Right lobe of liver (tissue), 6 donors: ENCODE results near the gene NOXO1. TPM values are rescaled to one million over a fixed set of nuclear protein-coding genes. Genes with fewer than 3 reads are reported as not detected.
A peak's percentile ranks its signal among the peaks of the same experiment; 100 is the strongest.

ENCODE experiments used
- ATAC-seq, 4 donors: fragments of 200-7000 bp; cut with Tn5 transposase; one replicate each; pipeline ENCODE4 v1.9.1; 2020; ENCODE audit warnings: mild to moderate bottlenecking in 4 of 4, moderate library complexity in 4 of 4
- DNase-seq, 3 donors: peaks; one replicate each; pipeline ENCODE4 v3.0.0-alpha.2; 2020
- H3K27ac ChIP-seq, 3 donors: fragments of 200-600 bp; one replicate each; pipeline ENCODE4 v1.8.0; 2022
- H3K27me3 ChIP-seq, 2 donors: fragments of 200-600 bp; one replicate each; pipeline ENCODE4 v1.8.0; 2022
- H3K36me3 ChIP-seq, 4 donors: fragments of 200-600 bp; sonication (generic) in 1 of 4; one replicate each; pipeline versions ENCODE4 v1.5.1 to v1.8.0; 2017 to 2022; ENCODE audit warnings: control low read depth in 1 of 4
- H3K4me1 ChIP-seq, 4 donors: fragments of 200-600 bp; sonication (generic) in 1 of 4; one replicate each; pipeline versions ENCODE4 v1.5.1 to v1.8.0; 2017 to 2022; ENCODE audit warnings: control low read depth in 1 of 4
- H3K4me3 ChIP-seq, 3 donors: fragments of 200-600 bp; one replicate each; pipeline ENCODE4 v1.8.0; 2022
- H3K9me3 ChIP-seq, 4 donors: fragments of 200-600 bp; sonication (generic) in 1 of 4; one replicate each; pipeline versions ENCODE4 v1.5.1 to v1.8.0; 2017 to 2022; ENCODE audit warnings: control low read depth in 1 of 4
- POLR2A ChIP-seq: fragments of 450-650 bp; IDR thresholded peaks from one replicate; pipeline ENCODE4 v1.6.1; 2017; ENCODE audit warnings: antibody characterized with exemption, mild to moderate bottlenecking
- WGBS: methylation state at CpG from one replicate; pipeline ENCODE4 v1.1.6; 2018; ENCODE audit warnings: low coverage, low lambda C conversion rate; ENCODE audit not compliant: insufficient coverage; ENCODE audit errors: missing lambda C conversion rate; 5-methylcytosine and 5-hydroxymethylcytosine counted together
- intact Hi-C, 2 donors: fragments of 100-400 bp; cut with DNase I; formaldehyde crosslinking; loops; one replicate each; pipeline versions ENCODE4 v1.11.2 to v1.14.1; 2022
- total RNA-seq, 6 experiments: library from RNA; depleted of rRNA in 2 of 6; stranded (reverse); fragments of >200 nt in 2 of 6; fragmentation: NEBNext Ultra II Directional in 3 of 6; extraction: Animal tissue kit (Norgen Biotek cat#: 25700) in 3 of 6; gene quantifications; one replicate each; pipeline versions ENCODE4 v1.1.0 to v1.2.4, GENCODE V29; 2016 to 2023
- TF ChIP-seq, protein P1 (sequence below), 4 donors: fragments of 200-600 bp in 3 of 4; fragments of 450-650 bp in 1 of 4; IDR thresholded peaks; one replicate each; pipeline versions ENCODE4 v1.5.1 to v1.8.0; 2016 to 2022; ENCODE audit warnings: antibody characterized with exemption in 4 of 4, mild to moderate bottlenecking in 2 of 4
- donor health status: DM: no; HTN: yes; CAD: no.
- donor health status: DM: no; HTN: no; CAD: no.
- donor health status: DM: no; HTN: no; CAD: no.
- donor health status: DM: no; HTN: yes; CAD: no.
- donor health status: DM: no; HTN: yes; CAD: no.

The NOXO1 gene
- total RNA-seq, 6 experiments from 2014 or later: 0.51 to 1.3 (median 0.60) TPM; not detected in 2

DNA sequence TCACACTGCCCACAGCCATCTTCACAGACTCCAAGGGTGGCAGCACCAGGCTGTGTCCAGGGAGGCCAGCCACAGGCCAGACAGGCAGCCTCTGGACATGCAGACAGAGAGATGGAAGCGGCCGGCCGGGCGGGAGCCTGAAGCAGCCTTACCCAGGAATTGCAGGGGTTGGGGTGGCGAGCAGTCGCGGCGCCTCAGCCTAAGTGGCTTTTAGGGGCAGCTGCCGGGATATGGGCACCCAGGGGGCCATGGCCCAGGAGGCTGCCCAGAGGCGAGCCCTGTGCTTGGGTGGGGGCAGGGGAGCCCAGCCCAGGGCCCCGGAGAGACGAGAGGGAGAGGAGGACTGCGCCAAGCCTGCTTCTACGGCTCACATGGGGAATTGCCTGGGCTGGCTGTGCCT is 44.0 kb upstream of the NOXO1 start:
- Histone ChIP-seq H3K4me3 (no peak overlapping the region), H3K27me3 (no peaks in the 10 kb centered on the region), H3K27ac (no peak overlapping the region), H3K9me3 (no peaks in the 10 kb centered on the region), H3K36me3 (peaks cover 0 to 9% (median 0%) of the 10 kb centered on the region in 4 donors), H3K4me1 (peaks cover 0 to 44% (median 22%) of the 10 kb centered on the region in 4 donors)
- ATAC-seq (no peak), DNase-seq (peak in 2 of 3 donors; percentile 25 to 54)
- no peak for TF ChIP-seq POLR2A
- intact Hi-C loops: loop anchor here in 1 of 2 donors (5.0 kb wide), 1 partner anchor 122 kb away; the partner anchor contains the start of gene RAB26
- no CpG with 5 or more reads among the region's 14 CpGs for WGBS

DNA sequence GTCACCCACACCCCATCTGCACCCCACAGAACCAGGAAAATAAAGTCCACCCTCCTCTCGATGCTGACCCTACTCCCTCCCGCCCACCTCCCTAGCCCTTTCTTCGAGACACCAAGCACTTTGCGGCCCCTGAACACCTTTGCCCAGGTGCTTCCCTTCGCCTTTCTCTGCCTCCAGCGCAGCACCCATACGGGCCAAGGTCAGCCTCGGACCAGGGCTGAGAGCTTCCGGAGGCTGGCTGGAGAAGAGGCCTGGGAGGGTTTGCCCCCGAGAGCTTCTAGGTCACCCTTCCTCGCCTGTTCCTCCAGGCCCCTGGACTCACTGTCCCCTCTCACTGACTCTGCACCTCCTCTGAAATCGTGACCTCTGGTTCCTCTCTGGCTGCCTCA is 42.8 kb upstream of the NOXO1 start:
- no peaks in the 10 kb centered on the region for H3K9me3 ChIP-seq
- peak overlapping the region in 2 of 3 donors; percentile 2 to 38 for H3K27ac ChIP-seq
- no peak for ATAC-seq
- TF ChIP-seq POLR2A: no peak
- TF ChIP-seq, protein P1, sequence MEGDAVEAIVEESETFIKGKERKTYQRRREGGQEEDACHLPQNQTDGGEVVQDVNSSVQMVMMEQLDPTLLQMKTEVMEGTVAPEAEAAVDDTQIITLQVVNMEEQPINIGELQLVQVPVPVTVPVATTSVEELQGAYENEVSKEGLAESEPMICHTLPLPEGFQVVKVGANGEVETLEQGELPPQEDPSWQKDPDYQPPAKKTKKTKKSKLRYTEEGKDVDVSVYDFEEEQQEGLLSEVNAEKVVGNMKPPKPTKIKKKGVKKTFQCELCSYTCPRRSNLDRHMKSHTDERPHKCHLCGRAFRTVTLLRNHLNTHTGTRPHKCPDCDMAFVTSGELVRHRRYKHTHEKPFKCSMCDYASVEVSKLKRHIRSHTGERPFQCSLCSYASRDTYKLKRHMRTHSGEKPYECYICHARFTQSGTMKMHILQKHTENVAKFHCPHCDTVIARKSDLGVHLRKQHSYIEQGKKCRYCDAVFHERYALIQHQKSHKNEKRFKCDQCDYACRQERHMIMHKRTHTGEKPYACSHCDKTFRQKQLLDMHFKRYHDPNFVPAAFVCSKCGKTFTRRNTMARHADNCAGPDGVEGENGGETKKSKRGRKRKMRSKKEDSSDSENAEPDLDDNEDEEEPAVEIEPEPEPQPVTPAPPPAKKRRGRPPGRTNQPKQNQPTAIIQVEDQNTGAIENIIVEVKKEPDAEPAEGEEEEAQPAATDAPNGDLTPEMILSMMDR (IDR thresholded peaks at IDR 0.05): no peak
- 70% methylated on average over 12 of the region's 12 CpGs for whole genome bisulfite sequencing
- DNase-seq: peak in 1 of 3 donors; percentile 51
- H3K27me3 ChIP-seq: no peaks in the 10 kb centered on the region
- no peaks in the 10 kb centered on the region for H3K36me3 ChIP-seq
- no peak overlapping the region for H3K4me3 ChIP-seq
- H3K4me1 ChIP-seq: peaks cover 0 to 42% (median 17%) of the 10 kb centered on the region in 4 donors
- intact Hi-C loops: loop anchor here in 1 of 2 donors (5.0 kb wide), 1 partner anchor 123 kb away; the partner anchor contains the start of gene RAB26

DNA sequence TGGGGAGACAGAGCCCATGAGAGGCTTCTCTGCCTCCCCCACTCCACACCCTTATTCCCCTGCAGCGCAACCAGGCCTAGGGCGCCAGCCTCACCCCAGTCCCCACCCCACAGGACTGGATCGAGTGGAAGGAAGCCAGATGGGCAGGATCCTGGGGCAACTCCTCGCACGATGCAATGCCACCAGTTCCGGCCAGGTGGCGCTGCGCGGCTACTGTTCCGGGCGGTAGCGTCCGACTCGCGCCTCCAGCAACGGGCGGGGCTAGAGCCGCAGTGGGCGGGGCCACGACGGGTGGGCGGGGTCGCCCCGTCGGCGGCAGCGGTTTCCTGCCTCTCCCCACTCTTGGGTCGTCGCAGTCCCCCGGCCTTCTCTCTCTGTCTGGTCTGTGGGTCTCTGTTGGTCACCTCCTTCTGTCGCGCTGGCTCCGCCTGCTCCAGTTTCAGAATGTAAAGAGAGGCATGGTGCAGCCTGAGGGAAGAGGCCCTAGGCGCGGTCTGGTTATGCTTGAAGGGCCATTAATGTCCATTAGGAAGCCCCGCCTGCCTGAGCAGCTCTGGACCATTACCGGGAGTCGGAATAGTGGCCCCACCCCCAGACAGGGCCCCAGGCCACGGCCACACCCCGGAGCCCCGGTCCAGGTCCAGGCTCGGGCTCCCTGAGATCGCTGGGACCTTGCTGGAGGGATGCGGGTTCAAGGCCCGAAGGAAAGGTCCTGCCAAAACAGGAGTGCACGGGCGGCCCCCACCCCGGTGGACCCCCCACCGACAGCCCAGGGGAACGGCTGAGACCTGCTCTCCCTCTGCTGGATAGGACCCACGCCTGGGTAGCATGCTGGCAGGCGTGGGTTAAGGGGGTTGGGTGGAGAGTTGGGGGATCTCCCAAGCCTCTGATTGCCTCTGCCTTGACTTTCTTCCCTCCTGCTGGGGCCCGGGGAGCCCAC is 42.1 kb upstream of the NOXO1 start:
- peak; percentile 85 to 95 (median 88) for ATAC-seq

DNA sequence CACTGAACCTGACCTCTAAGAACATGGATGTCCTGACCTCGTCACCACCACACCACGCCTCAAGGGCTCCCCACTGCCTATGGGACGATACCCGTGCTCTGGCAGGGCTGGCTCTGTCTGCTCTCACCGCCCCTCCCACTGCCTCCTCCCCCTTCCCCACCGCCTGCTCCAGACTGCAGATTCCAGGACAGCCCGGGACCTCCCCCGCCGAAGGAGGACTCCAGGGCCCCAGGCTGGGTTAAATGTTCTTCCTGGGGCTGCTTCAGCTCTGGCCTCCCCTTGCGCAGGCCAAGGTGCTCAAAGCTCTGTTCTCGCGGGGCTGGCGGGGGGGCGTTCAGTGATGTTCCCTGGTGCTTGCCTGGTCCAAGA is 41.4 kb upstream of the NOXO1 start:
- Histone ChIP-seq H3K9me3 (no peaks in the 10 kb centered on the region), H3K4me1 (peaks cover 0 to 29% (median 12%) of the 10 kb centered on the region in 4 donors), H3K4me3 (peak overlapping the region in 1 of 3 donors; percentile 22), H3K27me3 (no peaks in the 10 kb centered on the region), H3K27ac (no peak overlapping the region), H3K36me3 (no peaks in the 10 kb centered on the region)
- no peak for TF ChIP-seq POLR2A
- TF ChIP-seq, protein P1 (IDR thresholded peaks at IDR 0.05): no peak
- ATAC-seq (peak in 2 of 4 donors; percentile 3 to 18), DNase-seq (peak in 1 of 3 donors; percentile 41)
- intact Hi-C loops: loop anchor here in 1 of 2 donors (5.0 kb wide), 1 partner anchor 125 kb away; the partner anchor contains the start of gene RAB26
- WGBS: 0% methylated on average over 3 of the region's 14 CpGs

More for the DNA sequence above, 42.1 kb upstream of the NOXO1 start:
- peak overlapping the region; percentile 2 to 38 (median 26) for H3K27ac ChIP-seq
- 20% methylated on average over 17 of the region's 53 CpGs for WGBS
- H3K36me3 ChIP-seq: no peaks in the 10 kb centered on the region
- peaks cover 0 to 35% (median 14%) of the 10 kb centered on the region in 4 donors for H3K4me1 ChIP-seq
- no peaks in the 10 kb centered on the region for H3K9me3 ChIP-seq
- peak; percentile 94 to 96 (median 95) for DNase-seq
- TF ChIP-seq POLR2A: peak; percentile 43
- TF ChIP-seq, protein P1 (IDR thresholded peaks at IDR 0.05): peak; percentile 89 to 99 (median 94)
- H3K4me3 ChIP-seq: peak overlapping the region in 1 of 3 donors; percentile 22
- intact Hi-C loops: loop anchor here in 1 of 2 donors (5.0 kb wide), 1 partner anchor 124 kb away; the partner anchor contains the start of gene RAB26
- H3K27me3 ChIP-seq: no peaks in the 10 kb centered on the region
